GM18909 (cell line): ENCODE measurements around the gene ANKZF1.

Source experiments
- ATAC-seq: cut with Tn5 transposase; IDR thresholded peaks from one replicate; pipeline ENCODE4 v1.9.1; 2021; ENCODE audit warnings: mild to moderate bottlenecking; ENCODE audit not compliant: unreplicated experiment, poor library complexity

The ANKZF1 gene

GRCh38 chr2:219279151-219279915, 49.7 kb downstream of the ANKZF1 start, which contains the start of gene DNAJB2:
Gene DNAJB2, plus strand, starts transcription at chr2:219279366. Its CDS starts 468 bp downstream, at chr2:219279834.
- ATAC-seq = peak; percentile 88

DNA sequence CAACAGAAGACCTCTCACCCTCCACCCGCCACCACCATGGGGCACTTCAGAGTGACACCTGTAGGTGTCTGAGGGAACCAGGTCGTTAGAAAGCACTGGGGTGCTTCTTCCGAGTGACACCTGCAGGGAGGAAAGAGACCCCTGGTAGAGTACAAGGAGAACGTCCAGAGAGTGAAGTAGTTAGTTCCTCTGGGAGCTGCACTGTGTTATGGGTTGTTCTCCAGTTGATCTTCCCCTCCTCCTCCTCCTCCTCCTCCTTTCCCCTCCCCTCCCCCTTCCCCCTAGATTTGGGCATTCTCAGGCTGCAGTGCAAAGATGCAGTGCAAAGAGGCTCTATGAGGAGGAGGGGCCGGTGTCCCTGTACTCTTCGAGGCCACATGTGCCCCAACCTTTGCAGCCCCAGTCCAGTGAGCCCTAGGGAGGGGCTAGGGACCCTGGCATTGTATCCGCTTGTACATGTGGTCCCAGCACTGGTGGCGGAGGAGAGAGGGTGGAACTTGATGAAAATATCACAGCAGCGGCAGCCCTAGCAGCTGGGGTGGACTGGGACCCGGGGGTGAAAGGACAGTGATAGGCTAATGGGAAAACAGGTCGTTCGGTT, 50.4 kb downstream of the ANKZF1 start:
- no peak for ATAC-seq

DNA sequence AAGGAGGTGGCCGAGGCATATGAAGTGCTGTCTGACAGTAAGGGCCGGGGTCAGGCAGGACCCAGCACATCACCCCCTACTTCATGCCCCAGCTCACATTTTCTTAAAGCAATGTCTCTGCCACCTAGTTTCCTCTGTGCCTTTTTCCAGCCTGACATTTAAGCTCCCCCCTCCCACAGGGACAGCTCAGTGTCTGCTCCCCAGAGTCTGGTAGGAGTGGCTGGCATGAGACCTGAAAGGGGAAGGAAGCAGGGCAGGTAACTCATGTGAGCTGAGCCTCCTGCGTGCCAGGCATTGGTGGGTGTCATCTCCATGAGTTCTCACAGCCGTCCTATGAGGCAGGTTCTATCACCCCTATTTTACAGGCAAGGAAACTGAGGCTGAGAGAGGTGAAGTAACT, 51.0 kb downstream of the ANKZF1 start:
- ATAC-seq = no peak

DNA sequence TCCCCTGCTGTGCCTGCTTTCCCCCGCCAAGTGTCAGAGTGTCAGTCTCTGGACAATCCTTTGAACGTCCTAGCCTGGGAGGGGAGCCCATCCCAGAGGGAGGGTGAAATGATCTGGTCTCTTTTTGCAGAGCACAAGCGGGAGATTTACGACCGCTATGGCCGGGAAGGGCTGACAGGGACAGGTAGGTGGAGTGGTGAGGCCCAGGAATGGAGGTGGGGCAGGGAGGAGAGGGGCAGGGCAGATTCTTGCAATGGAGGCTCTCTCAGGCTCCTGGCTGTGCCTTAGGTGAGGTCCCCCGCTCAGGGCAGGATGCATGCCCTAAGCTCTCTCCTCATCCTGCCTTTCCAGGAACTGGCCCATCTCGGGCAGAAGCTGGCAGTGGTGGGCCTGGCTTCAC, 52.0 kb downstream of the ANKZF1 start:
- ATAC-seq = no peak

DNA sequence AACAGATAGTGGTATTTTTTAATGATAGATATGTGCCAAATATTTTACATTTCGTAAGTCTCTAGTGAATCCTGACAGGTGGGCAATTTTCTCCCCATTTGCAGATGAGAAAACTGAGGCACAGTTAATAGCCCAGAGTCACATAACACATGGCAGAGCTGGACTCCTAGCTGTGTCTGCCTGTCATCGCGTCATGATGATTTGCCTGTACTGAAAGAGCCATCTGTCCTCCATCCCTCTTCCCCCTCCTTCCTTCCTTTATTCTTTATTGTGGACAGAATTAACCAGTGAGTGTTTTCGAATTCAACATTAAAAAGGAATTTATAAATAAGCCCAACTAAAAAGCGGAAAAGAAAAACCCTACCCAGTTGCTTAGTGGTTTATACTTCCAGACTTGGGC, 52.8 kb downstream of the ANKZF1 start:
- ATAC-seq = no peak

DNA sequence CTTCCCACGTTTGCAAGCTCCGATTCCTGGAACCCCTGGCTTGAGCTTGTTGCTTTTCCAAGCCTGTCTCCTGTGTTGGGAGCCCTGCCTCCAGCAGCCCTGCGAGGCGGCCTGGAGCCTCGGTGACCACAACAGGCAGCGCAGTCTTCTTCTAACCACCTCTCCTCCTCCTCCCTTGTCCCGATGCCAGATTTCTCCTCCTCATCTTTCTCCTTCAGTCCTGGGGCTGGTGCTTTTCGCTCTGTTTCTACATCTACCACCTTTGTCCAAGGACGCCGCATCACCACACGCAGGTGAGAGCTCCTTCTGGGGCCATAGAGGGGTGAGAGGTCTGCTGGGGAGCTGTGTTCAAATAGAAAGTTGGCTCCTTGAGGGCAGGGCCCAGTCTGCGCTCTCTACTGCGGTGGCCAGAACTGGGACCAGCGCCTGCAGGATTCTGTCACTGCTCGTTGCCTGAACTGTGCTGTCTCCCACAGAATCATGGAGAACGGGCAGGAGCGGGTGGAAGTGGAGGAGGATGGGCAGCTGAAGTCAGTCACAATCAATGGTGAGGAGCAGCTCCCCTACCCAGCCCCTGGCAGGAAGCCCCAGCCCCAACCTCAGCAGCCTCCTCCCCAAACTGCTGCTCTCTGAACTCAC, 53.5 kb downstream of the ANKZF1 start:
- no peak for ATAC-seq

DNA sequence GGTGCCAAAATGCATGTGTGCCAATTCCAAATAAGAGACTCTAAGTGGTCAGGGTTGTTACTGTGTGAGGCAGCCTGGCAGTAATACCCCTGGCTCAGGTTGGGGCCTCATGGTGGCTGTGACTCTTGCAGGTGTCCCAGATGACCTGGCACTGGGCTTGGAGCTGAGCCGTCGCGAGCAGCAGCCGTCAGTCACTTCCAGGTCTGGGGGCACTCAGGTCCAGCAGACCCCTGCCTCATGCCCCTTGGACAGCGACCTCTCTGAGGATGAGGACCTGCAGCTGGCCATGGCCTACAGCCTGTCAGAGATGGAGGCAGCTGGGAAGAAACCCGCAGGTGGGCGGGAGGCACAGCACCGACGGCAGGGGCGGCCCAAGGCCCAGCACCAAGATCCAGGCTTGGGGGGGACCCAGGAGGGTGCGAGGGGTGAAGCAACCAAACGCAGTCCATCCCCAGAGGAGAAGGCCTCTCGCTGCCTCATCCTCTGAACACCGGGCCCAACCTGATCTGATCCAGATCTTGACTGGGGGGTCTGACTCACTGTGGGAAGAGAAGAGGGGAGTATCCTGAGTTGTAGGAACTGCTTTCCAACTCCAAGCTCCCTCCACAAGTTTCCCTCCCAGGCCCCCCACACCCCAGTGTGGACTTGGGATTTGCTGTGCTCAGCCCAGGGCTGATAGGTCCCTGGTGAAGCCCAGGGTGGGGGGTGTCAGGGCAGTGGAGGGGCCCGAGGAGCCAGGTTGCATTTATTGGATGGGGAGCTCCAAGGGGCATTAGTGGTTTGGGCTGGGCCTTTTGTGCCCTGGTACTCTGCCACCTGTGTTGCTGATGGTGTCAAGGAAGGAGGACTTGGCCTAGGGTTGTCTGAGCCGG, 55.1 kb downstream of the ANKZF1 start:
- no peak for ATAC-seq

DNA sequence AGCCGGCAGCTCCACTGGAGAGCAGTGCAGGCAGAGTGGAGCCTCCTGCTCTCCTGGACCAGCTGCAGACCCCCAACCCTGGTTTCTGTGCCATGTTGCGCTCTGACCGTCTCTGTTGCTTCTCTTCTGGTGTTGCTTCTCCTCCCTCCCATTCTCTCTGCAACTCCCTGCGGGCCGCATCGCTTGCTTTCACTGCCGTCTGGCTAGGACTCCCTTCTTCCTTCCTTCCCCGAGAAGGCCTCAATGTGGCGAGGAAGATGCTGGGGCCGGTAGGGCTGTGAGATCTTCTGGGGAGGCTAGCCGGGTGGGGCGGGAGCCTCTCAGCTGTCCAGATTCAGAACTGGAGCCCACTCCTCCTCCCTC, 55.7 kb downstream of the ANKZF1 start:
- no peak for ATAC-seq

- ATAC-seq = no peak
These were observed 56.4 kb downstream of the ANKZF1 start for GRCh38 chr2:219285894-219286425.
